ENCODE results near the gene GPR31. TPM values are rescaled to one million over a fixed set of nuclear protein-coding genes. Genes with fewer than 3 reads are reported as not detected.

Gene GPR31
- total and polyA plus RNA-seq, 2 donors (not counting 1 experiment from before 2014, with no cell fraction given), result not detected

DNA sequence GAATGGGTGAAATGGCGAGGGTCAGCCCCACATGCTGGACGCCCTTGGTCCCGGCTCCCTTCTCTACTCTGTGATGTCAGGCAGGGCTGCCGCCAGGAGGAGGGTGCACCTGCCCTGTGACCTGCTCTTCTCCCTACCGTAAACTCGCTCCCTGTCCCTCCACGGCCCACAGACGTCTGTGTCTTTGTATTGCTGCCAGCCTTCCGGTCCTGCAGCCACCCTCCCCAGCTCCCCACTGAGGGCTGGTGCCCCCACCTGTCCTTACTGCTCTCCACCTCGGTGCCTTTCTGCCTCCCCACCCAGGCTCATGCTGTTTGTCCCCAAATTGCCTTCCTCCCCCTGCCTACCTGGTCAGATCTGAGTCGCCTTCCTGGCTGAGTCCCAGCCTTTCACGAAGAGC lies 38.9 kb downstream of the GPR31 start:
- H3K9me3 ChIP-seq (ENCODE audit: control insufficient read depth, insufficient read depth, low read depth, low read length), result no peaks in the 10 kb centered on the region
- no peak overlapping the region for H3K4me3 ChIP-seq (replicated peaks in 1 of 4; ENCODE audit: control extremely low read depth in 1 of 4, insufficient read depth in 1 of 4, low read depth in 3 of 4, low read length in 4 of 4)
- no peak for DNase-seq (ENCODE audit: low read depth in 2 of 2)
- H3K4me2 ChIP-seq (ENCODE audit: extremely low read depth, insufficient read depth, low read length), result no peak overlapping the region
- H3K27me3 ChIP-seq (ENCODE audit: control insufficient read depth, insufficient read depth, low read length), result no peaks in the 10 kb centered on the region
- H3K4me1 ChIP-seq (ENCODE audit: control insufficient read depth, extremely low read depth, insufficient read depth, low read length), result no peaks in the 10 kb centered on the region
- TF ChIP-seq CTCF (conservative IDR thresholded peaks at IDR 0.05 in 1 of 2, IDR thresholded peaks at IDR 0.05 in 1 of 2; ENCODE audit: low read depth in 1 of 2, low read length in 2 of 2), result no peak
- TF ChIP-seq EZH2 (IDR thresholded peaks at IDR 0.05; ENCODE audit: low read length, missing control alignments), result no peak
- no peaks in the 10 kb centered on the region for H4K20me1 ChIP-seq (ENCODE audit: control insufficient read depth, extremely low read depth, insufficient read depth, low read length)
- no peaks in the 10 kb centered on the region for H3K79me2 ChIP-seq (ENCODE audit: control insufficient read depth, insufficient read depth, low read length)
- H3K9ac ChIP-seq (ENCODE audit: insufficient read depth, low read length), result no peak overlapping the region
- no peak overlapping the region for H3K27ac ChIP-seq (ENCODE audit: insufficient read depth, low read length)
- no peak overlapping the region for H2AFZ ChIP-seq (ENCODE audit: low read length)
- no peaks in the 10 kb centered on the region for H3K36me3 ChIP-seq (ENCODE audit: control insufficient read depth, insufficient read depth, low read length)

GRCh38 chr6:167118006-167118405 lies 39.8 kb downstream of the GPR31 start:
- Histone ChIP-seq H4K20me1 (ENCODE audit: control insufficient read depth, extremely low read depth, insufficient read depth, low read length) (no peaks in the 10 kb centered on the region), H3K9me3 (ENCODE audit: control insufficient read depth, insufficient read depth, low read depth, low read length) (no peaks in the 10 kb centered on the region), H3K4me2 (ENCODE audit: extremely low read depth, insufficient read depth, low read length) (no peak overlapping the region), H2AFZ (ENCODE audit: low read length) (no peak overlapping the region), H3K36me3 (ENCODE audit: control insufficient read depth, insufficient read depth, low read length) (no peaks in the 10 kb centered on the region), H3K4me1 (ENCODE audit: control insufficient read depth, extremely low read depth, insufficient read depth, low read length) (no peaks in the 10 kb centered on the region), H3K9ac (ENCODE audit: insufficient read depth, low read length) (no peak overlapping the region), H3K27ac (ENCODE audit: insufficient read depth, low read length) (no peak overlapping the region), H3K27me3 (ENCODE audit: control insufficient read depth, insufficient read depth, low read length) (no peaks in the 10 kb centered on the region), H3K4me3 (replicated peaks in 1 of 4; ENCODE audit: control extremely low read depth in 1 of 4, insufficient read depth in 1 of 4, low read depth in 3 of 4, low read length in 4 of 4) (no peak overlapping the region), H3K79me2 (ENCODE audit: control insufficient read depth, insufficient read depth, low read length) (no peaks in the 10 kb centered on the region)
- no peak for DNase-seq (ENCODE audit: low read depth in 2 of 2)
- TF ChIP-seq EZH2 (IDR thresholded peaks at IDR 0.05; ENCODE audit: low read length, missing control alignments), result no peak
- no peak for TF ChIP-seq CTCF (conservative IDR thresholded peaks at IDR 0.05 in 1 of 2, IDR thresholded peaks at IDR 0.05 in 1 of 2; ENCODE audit: low read depth in 1 of 2, low read length in 2 of 2)

DNA sequence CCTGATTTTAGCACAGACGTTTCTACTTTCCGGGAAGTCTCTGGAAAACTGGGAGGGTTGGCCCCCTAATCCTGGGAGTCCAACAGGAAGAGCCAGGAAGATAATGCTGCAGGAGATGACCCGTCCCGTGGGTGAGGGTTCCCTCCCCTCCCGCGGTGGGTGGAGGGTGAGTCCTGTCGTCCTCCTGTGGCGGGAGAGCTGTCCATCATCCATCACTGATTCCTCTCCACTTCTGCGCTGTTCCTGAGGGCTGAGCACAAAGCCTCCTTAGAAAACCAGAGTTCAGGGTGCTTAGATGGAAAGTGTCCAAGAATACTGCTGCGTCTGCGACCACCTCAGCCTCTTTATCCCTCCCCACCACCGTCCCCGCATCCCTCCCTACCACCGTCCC lies 40.9 kb downstream of the GPR31 start:
- Histone ChIP-seq H3K27ac (ENCODE audit: insufficient read depth, low read length) (no peak overlapping the region), H3K9me3 (ENCODE audit: control insufficient read depth, insufficient read depth, low read depth, low read length) (no peaks in the 10 kb centered on the region), H2AFZ (ENCODE audit: low read length) (no peak overlapping the region), H3K4me3 (replicated peaks in 1 of 4; ENCODE audit: control extremely low read depth in 1 of 4, insufficient read depth in 1 of 4, low read depth in 3 of 4, low read length in 4 of 4) (no peak overlapping the region), H3K27me3 (ENCODE audit: control insufficient read depth, insufficient read depth, low read length) (no peaks in the 10 kb centered on the region), H4K20me1 (ENCODE audit: control insufficient read depth, extremely low read depth, insufficient read depth, low read length) (no peaks in the 10 kb centered on the region), H3K36me3 (ENCODE audit: control insufficient read depth, insufficient read depth, low read length) (no peaks in the 10 kb centered on the region), H3K9ac (ENCODE audit: insufficient read depth, low read length) (no peak overlapping the region), H3K4me2 (ENCODE audit: extremely low read depth, insufficient read depth, low read length) (no peak overlapping the region), H3K79me2 (ENCODE audit: control insufficient read depth, insufficient read depth, low read length) (no peaks in the 10 kb centered on the region), H3K4me1 (ENCODE audit: control insufficient read depth, extremely low read depth, insufficient read depth, low read length) (no peaks in the 10 kb centered on the region)
- TF ChIP-seq EZH2 (IDR thresholded peaks at IDR 0.05; ENCODE audit: low read length, missing control alignments) (no peak), CTCF (conservative IDR thresholded peaks at IDR 0.05 in 1 of 2, IDR thresholded peaks at IDR 0.05 in 1 of 2; ENCODE audit: low read depth in 1 of 2, low read length in 2 of 2) (no peak)
- DNase-seq (ENCODE audit: low read depth in 2 of 2), result no peak

All from fibroblast of lung (primary cell).